Activated CD8-positive, alpha-beta T cell treated with anti-CD3 and anti-CD28 coated beads for 36 hours (primary cell): ENCODE results near the gene FJX1. TPM values are rescaled to one million over a fixed set of nuclear protein-coding genes. Genes with fewer than 3 reads are reported as not detected.

Experiments used
- ATAC-seq: fragments of 200-7000 bp; cut with Tn5 transposase; one replicate; pipeline ENCODE4 v1.10.0; 2021; ENCODE audit warnings: mild to moderate bottlenecking, moderate library complexity
- CTCF ChIA-PET: fragments of 350-600 bp; sonication (Branson Sonifier 250); formaldehyde crosslinking; loops from one replicate; lab custom pipeline; 2021; ENCODE audit warnings: antibody characterized with exemption; lab: Charles Lee
- POLR2A ChIA-PET: fragments of 350-600 bp; sonication (Branson Sonifier 250); formaldehyde crosslinking; loops from one replicate; lab custom pipeline; 2021; ENCODE audit warnings: antibody characterized with exemption; lab: Charles Lee
- DNase-seq: peaks from one replicate; pipeline ENCODE4 v3.0.0-alpha.2; 2020
- H3K27ac Mint-ChIP-seq: one replicate; pipeline ENCODE4 v1.8.0; 2021; ENCODE audit warnings: mild to moderate bottlenecking, mixed read lengths
- H3K27me3 Mint-ChIP-seq: one replicate; pipeline ENCODE4 v1.8.0; 2021; ENCODE audit warnings: mixed read lengths
- H3K36me3 Mint-ChIP-seq: one replicate; pipeline ENCODE4 v1.8.0; 2021; ENCODE audit warnings: low read depth, mixed read lengths
- H3K4me1 Mint-ChIP-seq: one replicate; pipeline ENCODE4 v1.8.0; 2021; ENCODE audit warnings: low read depth, mixed read lengths
- H3K4me3 Mint-ChIP-seq: one replicate; pipeline ENCODE4 v1.8.0; 2021; ENCODE audit warnings: mild to moderate bottlenecking, moderate library complexity, mixed read lengths
- H3K9me3 Mint-ChIP-seq: one replicate; pipeline ENCODE4 v1.8.0; 2021; ENCODE audit warnings: mixed read lengths
- intact Hi-C: fragments of 100-400 bp; cut with micrococcal nuclease; formaldehyde crosslinking; loops from one replicate; pipeline ENCODE4 v1.10.0; 2022
- total RNA-seq, 2 experiments: library from RNA; stranded (reverse); gene quantifications; one replicate each; pipeline ENCODE4 v1.2.3, GENCODE V29; 2021
- TF ChIP-seq, protein P1 (sequence below): fragments of 200-600 bp; IDR thresholded peaks from one replicate; pipeline ENCODE4 v1.8.0; 2022; ENCODE audit warnings: antibody characterized with exemption, mild to moderate bottlenecking

The FJX1 gene
- total RNA-seq, 2 experiments from 2014 or later = 1.4 to 2.1 TPM

DNA sequence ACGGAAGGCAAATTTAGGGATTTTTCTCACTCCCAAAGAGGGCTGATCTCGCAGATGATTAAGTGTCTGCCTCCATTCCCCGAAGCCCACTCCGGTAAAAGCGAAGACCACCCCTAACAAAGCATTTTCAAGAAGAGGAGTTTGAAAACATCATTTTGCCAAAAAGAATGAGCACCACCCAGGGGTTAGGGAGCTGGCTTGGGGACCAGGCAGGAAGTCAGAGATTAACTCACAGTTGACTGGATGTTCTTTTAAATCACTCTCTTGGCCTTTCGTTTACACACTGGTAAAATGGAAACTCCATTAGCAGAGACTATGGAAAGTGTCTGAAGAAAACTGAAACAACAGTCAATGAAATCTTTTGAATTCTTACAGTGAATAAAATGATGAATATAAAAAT lies 36.5 kb downstream of the FJX1 start:
- H3K27me3 Mint-ChIP-seq = peaks cover 24% of the 10 kb centered on the region
- ATAC-seq (no peak), DNase-seq (no peak)
- no peak overlapping the region for H3K27ac Mint-ChIP-seq
- H3K36me3 Mint-ChIP-seq = no peaks in the 10 kb centered on the region
- H3K9me3 Mint-ChIP-seq = no peaks in the 10 kb centered on the region
- H3K4me1 Mint-ChIP-seq = no peaks in the 10 kb centered on the region
- intact Hi-C loops = no loop called here
- POLR2A ChIA-PET = no interaction called here
- CTCF ChIA-PET = no interaction called here
- no peak overlapping the region for H3K4me3 Mint-ChIP-seq
- TF ChIP-seq, protein P1, sequence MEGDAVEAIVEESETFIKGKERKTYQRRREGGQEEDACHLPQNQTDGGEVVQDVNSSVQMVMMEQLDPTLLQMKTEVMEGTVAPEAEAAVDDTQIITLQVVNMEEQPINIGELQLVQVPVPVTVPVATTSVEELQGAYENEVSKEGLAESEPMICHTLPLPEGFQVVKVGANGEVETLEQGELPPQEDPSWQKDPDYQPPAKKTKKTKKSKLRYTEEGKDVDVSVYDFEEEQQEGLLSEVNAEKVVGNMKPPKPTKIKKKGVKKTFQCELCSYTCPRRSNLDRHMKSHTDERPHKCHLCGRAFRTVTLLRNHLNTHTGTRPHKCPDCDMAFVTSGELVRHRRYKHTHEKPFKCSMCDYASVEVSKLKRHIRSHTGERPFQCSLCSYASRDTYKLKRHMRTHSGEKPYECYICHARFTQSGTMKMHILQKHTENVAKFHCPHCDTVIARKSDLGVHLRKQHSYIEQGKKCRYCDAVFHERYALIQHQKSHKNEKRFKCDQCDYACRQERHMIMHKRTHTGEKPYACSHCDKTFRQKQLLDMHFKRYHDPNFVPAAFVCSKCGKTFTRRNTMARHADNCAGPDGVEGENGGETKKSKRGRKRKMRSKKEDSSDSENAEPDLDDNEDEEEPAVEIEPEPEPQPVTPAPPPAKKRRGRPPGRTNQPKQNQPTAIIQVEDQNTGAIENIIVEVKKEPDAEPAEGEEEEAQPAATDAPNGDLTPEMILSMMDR = no peak

DNA sequence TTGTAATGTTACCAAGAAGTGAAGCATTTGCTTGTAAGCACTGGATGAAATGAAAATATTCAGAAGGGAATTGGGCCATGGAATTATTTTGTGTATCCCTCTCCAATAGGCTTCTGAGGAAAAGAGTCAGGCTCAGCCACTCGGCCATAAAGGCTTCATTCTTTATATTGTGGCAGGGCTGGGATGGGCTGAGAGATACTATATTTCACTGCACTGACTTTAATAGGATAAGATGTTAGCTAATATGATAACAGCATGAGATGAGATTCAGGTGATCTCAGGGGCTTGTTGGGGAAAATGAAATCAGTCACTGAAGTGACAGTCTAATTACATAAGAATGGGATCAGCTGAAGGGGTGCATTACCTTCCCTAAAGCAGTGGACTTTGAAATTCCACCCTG lies 37.0 kb downstream of the FJX1 start:
- no peak for ATAC-seq
- H3K4me3 Mint-ChIP-seq = no peak overlapping the region
- no peaks in the 10 kb centered on the region for H3K4me1 Mint-ChIP-seq

DNA sequence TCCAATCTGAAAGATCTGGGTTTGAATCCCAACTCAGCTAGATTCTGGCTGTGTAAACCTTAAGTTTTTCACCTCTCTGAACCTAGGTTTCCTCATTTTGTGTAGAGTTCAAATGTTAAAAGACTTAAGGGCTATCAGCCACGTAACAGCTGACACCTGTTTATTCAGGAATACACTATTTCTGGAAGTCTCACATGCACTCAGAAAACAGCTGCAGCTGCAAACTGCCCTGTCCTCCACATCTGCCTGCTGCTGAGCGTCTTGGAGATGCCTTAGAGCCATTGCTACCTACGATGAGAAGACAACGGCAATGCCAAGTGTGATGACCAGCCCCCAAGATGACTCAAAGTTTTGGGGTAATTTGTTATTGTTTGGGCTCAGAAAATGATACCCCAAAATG lies 37.6 kb downstream of the FJX1 start:
- DNase-seq = no peak
- H3K27ac Mint-ChIP-seq = no peak overlapping the region
- ATAC-seq = no peak
- no peak overlapping the region for H3K4me3 Mint-ChIP-seq
- no peaks in the 10 kb centered on the region for H3K9me3 Mint-ChIP-seq
- peaks cover 23% of the 10 kb centered on the region for H3K27me3 Mint-ChIP-seq
- ChIA-PET POLR2A (no interaction called here), CTCF (no interaction called here)
- H3K4me1 Mint-ChIP-seq = no peaks in the 10 kb centered on the region
- H3K36me3 Mint-ChIP-seq = no peaks in the 10 kb centered on the region
- TF ChIP-seq, protein P1 = no peak
- intact Hi-C loops = no loop called here

More for the DNA sequence above, 37.0 kb downstream of the FJX1 start:
- Mint-ChIP-seq H3K27ac (no peak overlapping the region), H3K9me3 (no peaks in the 10 kb centered on the region), H3K36me3 (no peaks in the 10 kb centered on the region), H3K27me3 (peaks cover 24% of the 10 kb centered on the region)
- ChIA-PET CTCF (no interaction called here), POLR2A (no interaction called here)
- intact Hi-C loops = no loop called here
- TF ChIP-seq, protein P1 = no peak
- DNase-seq = no peak

DNA sequence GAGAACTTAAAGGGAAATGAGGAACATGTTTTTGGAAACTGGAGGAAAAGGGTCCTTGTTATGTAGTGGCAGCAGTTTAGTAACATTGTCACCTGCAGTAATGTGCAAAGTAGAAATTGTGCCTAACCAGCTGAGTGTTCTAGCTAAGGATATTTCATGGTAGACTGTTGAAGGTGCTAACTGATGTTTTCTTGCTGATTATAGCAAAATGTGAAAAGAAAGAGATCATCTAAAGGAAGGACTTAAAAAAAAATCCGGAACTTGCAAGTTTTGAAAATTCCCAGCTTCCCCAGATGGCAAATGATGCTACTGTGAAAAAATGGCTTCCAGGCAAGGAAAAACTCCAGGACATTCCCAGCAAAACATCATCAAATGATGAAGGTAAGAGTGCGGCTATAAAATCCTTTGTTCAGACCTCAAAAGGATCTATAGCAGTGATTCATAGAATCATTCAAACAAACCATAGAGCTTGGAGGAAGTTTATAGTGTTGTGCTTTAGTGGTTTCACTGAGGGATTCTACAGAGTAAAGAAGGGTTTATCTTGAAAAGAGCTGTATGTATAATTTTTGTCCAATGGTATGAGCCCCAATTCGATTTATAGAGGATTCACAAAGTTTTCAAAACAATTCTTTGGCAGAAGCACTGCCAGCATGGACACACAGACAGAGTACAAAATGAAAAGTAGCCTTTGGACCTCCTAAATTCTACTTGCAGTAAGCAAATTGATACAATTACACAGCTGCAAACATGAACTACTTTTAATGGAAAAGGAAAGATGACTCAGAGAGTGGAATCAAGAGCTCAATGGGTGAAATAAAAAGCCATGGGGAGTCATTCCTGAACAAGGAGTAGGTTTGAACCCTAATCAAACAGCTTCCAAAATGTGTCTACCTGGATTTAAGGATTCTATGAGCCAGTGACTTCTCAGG lies 40.0 kb downstream of the FJX1 start:
- Mint-ChIP-seq H3K4me1 (peaks cover 11% of the 10 kb centered on the region), H3K4me3 (no peak overlapping the region), H3K9me3 (peaks cover 3% of the 10 kb centered on the region), H3K27ac (no peak overlapping the region), H3K36me3 (peaks cover 4% of the 10 kb centered on the region), H3K27me3 (peaks cover 13% of the 10 kb centered on the region)
- DNase-seq (no peak), ATAC-seq (no peak)
- TF ChIP-seq, protein P1 = no peak
- ChIA-PET CTCF (interaction anchor here (2.1 kb wide), 1 partner anchor 164 kb away, joined by 11 read pairs; no protein-coding TSS in a partner anchor), POLR2A (no interaction called here)
- intact Hi-C loops = no loop called here

DNA sequence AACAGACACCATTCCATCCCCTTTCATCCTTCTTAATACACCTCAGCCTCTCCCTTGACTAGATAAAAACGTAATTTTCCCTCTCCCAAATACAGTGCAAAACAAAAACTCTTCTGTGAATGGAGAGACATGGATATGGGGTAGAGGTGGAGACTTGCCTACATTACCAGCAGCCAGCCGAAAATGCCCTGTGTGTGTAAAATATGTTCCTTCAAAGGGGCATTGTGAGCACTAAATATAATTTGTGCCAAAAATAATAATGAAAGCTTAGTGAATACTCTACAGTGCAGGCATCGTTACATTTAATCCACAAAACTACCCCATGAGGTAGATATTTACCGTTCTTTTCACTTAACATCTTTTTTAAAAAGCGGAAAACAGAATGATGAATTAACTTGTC lies 43.3 kb downstream of the FJX1 start:
- ChIA-PET POLR2A (interaction anchor here (1.2 kb wide), 1 partner anchor 10 kb away, joined by 3 read pairs; no protein-coding TSS in a partner anchor), CTCF (interaction anchor here (0.7 kb wide), 1 partner anchor 161 kb away, joined by 3 read pairs; no protein-coding TSS in a partner anchor)
- peak overlapping the region; percentile 92 for H3K4me3 Mint-ChIP-seq

More for the DNA sequence above, 43.3 kb downstream of the FJX1 start:
- H3K27me3 Mint-ChIP-seq = peaks cover 4% of the 10 kb centered on the region
- peaks cover 28% of the 10 kb centered on the region for H3K36me3 Mint-ChIP-seq
- TF ChIP-seq, protein P1 = no peak
- intact Hi-C loops = no loop called here
- DNase-seq (no peak), ATAC-seq (no peak)
- H3K9me3 Mint-ChIP-seq = peaks cover 27% of the 10 kb centered on the region
- no peak overlapping the region for H3K27ac Mint-ChIP-seq
- peaks cover 34% of the 10 kb centered on the region for H3K4me1 Mint-ChIP-seq
